Upper lobe of right lung (tissue), 1 donor: ENCODE results near the gene ZBTB49. TPM values are rescaled to one million over a fixed set of nuclear protein-coding genes. Genes with fewer than 3 reads are reported as not detected.

ENCODE experiments used
- ATAC-seq: fragments of 200-7000 bp; cut with Tn5 transposase; one replicate; pipeline ENCODE4 v1.9.1; 2020; ENCODE audit warnings: mild to moderate bottlenecking, moderate library complexity
- DNase-seq: peaks from one replicate; pipeline ENCODE4 v3.0.0-alpha.2; 2020
- H3K27ac ChIP-seq: fragments of 200-600 bp; one replicate; pipeline ENCODE4 v1.8.0; 2022
- H3K27me3 ChIP-seq: fragments of 200-600 bp; one replicate; pipeline ENCODE4 v1.8.0; 2022; ENCODE audit warnings: mild to moderate bottlenecking
- H3K36me3 ChIP-seq: fragments of 200-600 bp; one replicate; pipeline ENCODE4 v1.8.0; 2022
- H3K4me1 ChIP-seq: fragments of 200-600 bp; one replicate; pipeline ENCODE4 v1.8.0; 2022
- H3K4me3 ChIP-seq: fragments of 200-600 bp; one replicate; pipeline ENCODE4 v1.8.0; 2022; ENCODE audit warnings: mild to moderate bottlenecking
- H3K9me3 ChIP-seq: fragments of 200-600 bp; one replicate; pipeline ENCODE4 v1.8.0; 2022
- intact Hi-C: fragments of 100-400 bp; cut with DNase I; formaldehyde crosslinking; loops from one replicate; pipeline ENCODE4 v1.11.0; 2022
- total RNA-seq: library from RNA; stranded (reverse); fragmentation: NEBNext Ultra II Directional; extraction: Animal tissue kit (Norgen Biotek cat#: 25700); gene quantifications from one replicate; pipeline ENCODE4 v1.2.1, GENCODE V29; 2021
- TF ChIP-seq, protein P1 (sequence below): fragments of 200-600 bp; IDR thresholded peaks from one replicate; pipeline ENCODE4 v1.8.0; 2022; ENCODE audit warnings: antibody characterized with exemption
- donor health status: DM: no; HTN: yes; CAD: no; lungs with severe emphysema.

The ZBTB49 gene
- total RNA-seq, 1 donor from 2014 or later = 5.6 TPM

GRCh38 chr4:4302416-4302815, 12.4 kb downstream of the ZBTB49 start:
- Histone ChIP-seq H3K27ac (no peak overlapping the region), H3K27me3 (no peaks in the 10 kb centered on the region), H3K36me3 (peaks cover 35% of the 10 kb centered on the region), H3K4me1 (no peaks in the 10 kb centered on the region), H3K9me3 (no peaks in the 10 kb centered on the region), H3K4me3 (no peak overlapping the region)
- no peak for DNase-seq
- ATAC-seq = no peak
- intact Hi-C loops = no loop called here
- TF ChIP-seq, protein P1, sequence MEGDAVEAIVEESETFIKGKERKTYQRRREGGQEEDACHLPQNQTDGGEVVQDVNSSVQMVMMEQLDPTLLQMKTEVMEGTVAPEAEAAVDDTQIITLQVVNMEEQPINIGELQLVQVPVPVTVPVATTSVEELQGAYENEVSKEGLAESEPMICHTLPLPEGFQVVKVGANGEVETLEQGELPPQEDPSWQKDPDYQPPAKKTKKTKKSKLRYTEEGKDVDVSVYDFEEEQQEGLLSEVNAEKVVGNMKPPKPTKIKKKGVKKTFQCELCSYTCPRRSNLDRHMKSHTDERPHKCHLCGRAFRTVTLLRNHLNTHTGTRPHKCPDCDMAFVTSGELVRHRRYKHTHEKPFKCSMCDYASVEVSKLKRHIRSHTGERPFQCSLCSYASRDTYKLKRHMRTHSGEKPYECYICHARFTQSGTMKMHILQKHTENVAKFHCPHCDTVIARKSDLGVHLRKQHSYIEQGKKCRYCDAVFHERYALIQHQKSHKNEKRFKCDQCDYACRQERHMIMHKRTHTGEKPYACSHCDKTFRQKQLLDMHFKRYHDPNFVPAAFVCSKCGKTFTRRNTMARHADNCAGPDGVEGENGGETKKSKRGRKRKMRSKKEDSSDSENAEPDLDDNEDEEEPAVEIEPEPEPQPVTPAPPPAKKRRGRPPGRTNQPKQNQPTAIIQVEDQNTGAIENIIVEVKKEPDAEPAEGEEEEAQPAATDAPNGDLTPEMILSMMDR = no peak

DNA sequence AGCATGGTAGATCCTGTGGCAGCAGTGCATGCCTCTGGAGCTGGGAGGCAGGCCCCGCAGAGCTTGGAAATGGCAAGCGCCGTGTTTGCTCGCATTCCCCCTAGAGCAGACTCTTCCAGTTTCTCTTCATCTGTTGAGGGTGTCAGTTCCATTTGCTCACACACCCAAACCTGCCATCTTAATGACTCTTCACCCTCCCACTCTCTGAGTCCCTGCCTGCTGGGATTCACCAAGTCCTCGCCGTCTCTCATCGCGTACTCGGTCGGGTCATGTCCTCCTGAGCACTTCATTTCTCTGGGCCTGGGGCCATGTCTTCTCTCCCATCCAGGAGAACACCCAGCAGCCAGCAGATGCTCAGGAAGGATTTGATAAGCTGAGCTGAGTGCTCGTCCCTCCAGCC, 16.9 kb downstream of the ZBTB49 start:
- ATAC-seq (no peak), DNase-seq (no peak)
- Histone ChIP-seq H3K4me1 (no peaks in the 10 kb centered on the region), H3K9me3 (no peaks in the 10 kb centered on the region), H3K27me3 (no peaks in the 10 kb centered on the region), H3K4me3 (no peak overlapping the region), H3K27ac (no peak overlapping the region), H3K36me3 (peaks cover 37% of the 10 kb centered on the region)
- TF ChIP-seq, protein P1 = no peak
- intact Hi-C loops = no loop called here

DNA sequence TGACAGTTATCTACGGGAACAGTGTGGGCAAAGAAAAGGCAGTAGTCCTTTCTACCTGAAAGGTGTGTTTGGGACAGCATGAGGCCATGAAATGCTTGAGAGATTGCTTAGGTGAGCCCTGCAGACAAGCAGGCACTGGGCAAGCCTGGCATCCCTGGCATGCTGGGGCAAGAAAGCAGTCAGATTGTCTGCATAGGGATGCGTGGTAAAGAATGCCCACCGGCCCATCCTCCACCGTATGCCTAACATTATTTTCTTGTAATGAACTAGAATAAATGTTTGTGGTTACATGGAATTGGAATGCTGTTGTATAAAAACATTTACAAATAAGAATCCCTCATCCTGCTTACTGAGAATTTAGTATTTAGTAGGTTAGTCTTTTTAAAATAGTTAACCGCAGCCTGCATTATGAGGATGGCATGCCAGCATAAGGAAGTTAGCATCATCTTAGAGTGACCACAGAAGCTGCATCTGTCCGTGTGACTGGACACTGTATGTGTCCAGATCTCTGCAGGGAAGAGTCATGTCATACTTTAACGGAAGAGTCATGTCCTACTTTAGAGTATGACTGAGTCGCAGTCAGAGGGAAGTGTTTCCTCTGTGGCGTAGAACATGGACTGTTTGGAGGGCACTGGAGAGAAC, 18.9 kb downstream of the ZBTB49 start:
- Histone ChIP-seq H3K36me3 (peaks cover 34% of the 10 kb centered on the region), H3K9me3 (no peaks in the 10 kb centered on the region), H3K27ac (no peak overlapping the region), H3K4me3 (no peak overlapping the region), H3K4me1 (no peaks in the 10 kb centered on the region), H3K27me3 (no peaks in the 10 kb centered on the region)
- intact Hi-C loops = no loop called here
- ATAC-seq (no peak), DNase-seq (no peak)
- TF ChIP-seq, protein P1 = no peak

DNA sequence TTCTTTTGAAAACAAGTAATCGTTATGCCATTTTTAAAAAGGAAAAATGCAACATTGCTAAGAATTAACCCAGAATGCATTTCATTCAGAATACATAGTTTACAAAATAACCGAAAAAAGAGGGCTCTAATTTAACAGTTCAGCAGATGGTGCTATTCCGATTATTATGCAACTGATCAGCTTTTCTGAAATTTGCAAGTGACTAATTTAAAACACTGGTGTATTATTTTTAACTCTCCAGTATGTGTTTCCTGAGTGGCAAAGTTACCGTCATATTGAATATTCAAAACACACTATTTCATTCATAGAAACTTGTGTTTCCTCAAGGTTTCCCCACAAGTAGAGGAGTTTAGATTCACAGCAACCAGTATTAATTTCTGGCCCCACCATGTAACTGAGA, 21.1 kb downstream of the ZBTB49 start:
- DNase-seq = no peak
- no peak overlapping the region for H3K27ac ChIP-seq
- H3K27me3 ChIP-seq = no peaks in the 10 kb centered on the region
- no peak for ATAC-seq
- TF ChIP-seq, protein P1 = no peak
- H3K4me3 ChIP-seq = no peak overlapping the region
- H3K36me3 ChIP-seq = peaks cover 48% of the 10 kb centered on the region
- H3K9me3 ChIP-seq = no peaks in the 10 kb centered on the region
- no peaks in the 10 kb centered on the region for H3K4me1 ChIP-seq
- intact Hi-C loops = no loop called here

GRCh38 chr4:4315461-4316149, 25.6 kb downstream of the ZBTB49 start:
- peaks cover 68% of the 10 kb centered on the region for H3K36me3 ChIP-seq
- no peak overlapping the region for H3K27ac ChIP-seq
- ATAC-seq (no peak), DNase-seq (no peak)
- no peaks in the 10 kb centered on the region for H3K4me1 ChIP-seq
- no peaks in the 10 kb centered on the region for H3K9me3 ChIP-seq
- H3K27me3 ChIP-seq = no peaks in the 10 kb centered on the region
- intact Hi-C loops = no loop called here
- TF ChIP-seq, protein P1 = no peak
- no peak overlapping the region for H3K4me3 ChIP-seq
